Hepatocyte (in vitro differentiated cells): ENCODE measurements around the gene DUOXA1. TPM values are rescaled to one million over a fixed set of nuclear protein-coding genes. Genes with fewer than 3 reads are reported as not detected.
A peak's percentile ranks its signal among the peaks of the same experiment; 100 is the strongest.

Source experiments
- DNase-seq: peaks from one replicate; pipeline ENCODE4 v3.0.0-alpha.2; 2016; ENCODE audit warnings: low spot score
- H2AFZ ChIP-seq: fragments of 200-600 bp; sonication (generic); 2 replicates; pipeline ENCODE4 v1.6.0; 2016; ENCODE audit warnings: antibody characterized with exemption, mild to moderate bottlenecking
- H3K27ac ChIP-seq: fragments of 200-600 bp; sonication (generic); 2 replicates; pipeline ENCODE4 v1.5.1; 2016; ENCODE audit warnings: mild to moderate bottlenecking
- H3K27me3 ChIP-seq: fragments of 200-600 bp; sonication (generic); 2 replicates; pipeline ENCODE4 v1.6.1; 2016
- H3K36me3 ChIP-seq: fragments of 200-600 bp; sonication (generic); replicated peaks from 2 replicates; pipeline ENCODE4 v1.5.1; 2016; ENCODE audit warnings: low read depth; ENCODE audit not compliant: insufficient read depth
- H3K4me1 ChIP-seq: fragments of 200-600 bp; sonication (generic); 2 replicates; pipeline ENCODE4 v1.5.1; 2016; ENCODE audit warnings: mild to moderate bottlenecking, moderate library complexity; ENCODE audit not compliant: insufficient read depth
- H3K4me2 ChIP-seq: fragments of 200-600 bp; sonication (generic); 2 replicates; pipeline ENCODE4 v1.6.0; 2016
- H3K4me3 ChIP-seq: fragments of 200-600 bp; sonication (generic); 2 replicates; pipeline ENCODE4 v1.5.1; 2016; ENCODE audit warnings: mild to moderate bottlenecking
- H3K79me2 ChIP-seq: fragments of 200-600 bp; sonication (generic); 2 replicates; pipeline ENCODE4 v1.6.0; 2017; ENCODE audit warnings: mild to moderate bottlenecking
- H3K9me2 ChIP-seq: fragments of 200-600 bp; sonication (generic); replicated peaks from 2 replicates; pipeline ENCODE4 v1.6.0; 2017; ENCODE audit warnings: mild to moderate bottlenecking; ENCODE audit not compliant: insufficient read depth
- H3K9me3 ChIP-seq: fragments of 200-600 bp; sonication (generic); 2 replicates; pipeline ENCODE4 v1.5.1; 2016; ENCODE audit warnings: low read depth, mild to moderate bottlenecking
- H4K20me1 ChIP-seq: fragments of 200-600 bp; sonication (generic); 2 replicates; pipeline ENCODE4 v1.6.0; 2016; ENCODE audit warnings: mild to moderate bottlenecking; ENCODE audit not compliant: insufficient read depth, poor library complexity, severe bottlenecking
- EZH2 ChIP-seq: fragments of 200-600 bp; sonication (generic); IDR thresholded peaks from 2 replicates; pipeline ENCODE4 v1.6.1; 2016; ENCODE audit warnings: antibody characterized with exemption, mild to moderate bottlenecking, borderline replicate concordance
- EZH2phosphoT487 ChIP-seq: fragments of 200-600 bp; sonication (generic); IDR thresholded peaks from one replicate; pipeline ENCODE4 v1.6.1; 2018; ENCODE audit warnings: antibody characterized with exemption, mild to moderate bottlenecking, low read depth, moderate library complexity; ENCODE audit not compliant: unreplicated experiment, severe bottlenecking
- WGBS: methylation state at CpG from one replicate; pipeline ENCODE4 v1.1.6; 2016; ENCODE audit warnings: low lambda C conversion rate; ENCODE audit errors: missing lambda C conversion rate; 5-methylcytosine and 5-hydroxymethylcytosine counted together
- polyA plus RNA-seq: library from polyadenylated mRNA; unstranded; fragments of >200 nt; fragmentation: Nextera tagmentation; extraction: Ambion mirVana; gene quantifications from 2 replicates; pipeline ENCODE4 v1.2.1, GENCODE V29; 2016
- total RNA-seq: library from RNA; depleted of rRNA; stranded (reverse); fragments of >200 nt; gene quantifications from 2 replicates; pipeline ENCODE4 v1.2.3, GENCODE V29; 2014
- TF ChIP-seq, protein P1 (sequence below): fragments of 200-600 bp; sonication (generic); IDR thresholded peaks from 2 replicates; pipeline ENCODE4 v1.5.1; 2016; ENCODE audit warnings: antibody characterized with exemption, mild to moderate bottlenecking; ENCODE audit not compliant: poor library complexity

DUOXA1 gene
- total and polyA plus RNA-seq, 2 experiments from 2014 or later: 10.9 to 15.2 TPM

DNA sequence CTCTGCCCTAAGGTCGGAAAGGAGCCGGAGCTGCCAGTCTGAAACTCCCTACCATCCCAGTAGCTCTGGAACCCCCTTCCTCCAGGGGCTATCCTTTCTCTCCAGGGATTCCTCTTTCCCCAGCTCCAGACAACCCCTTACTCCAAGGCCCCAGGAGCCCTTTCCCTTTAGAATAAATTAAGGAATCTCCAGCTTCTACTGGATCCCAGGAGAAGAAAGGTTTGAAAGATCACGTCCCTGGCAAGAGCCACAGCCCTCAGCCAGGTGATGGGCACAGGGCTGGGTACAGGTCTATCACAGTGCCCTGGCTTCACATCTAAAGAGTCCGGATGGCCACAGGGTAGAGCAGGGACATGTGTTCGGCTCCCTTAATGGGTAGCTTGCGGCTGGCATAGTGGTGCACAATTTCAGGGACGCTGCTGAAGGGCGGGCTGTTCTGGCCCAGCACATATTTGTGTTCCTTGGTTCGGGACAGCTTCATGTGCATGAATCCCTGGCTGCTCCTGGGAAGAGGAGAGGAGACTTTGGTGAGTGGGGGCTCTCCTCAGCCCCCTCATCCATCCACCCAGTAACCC, 38.0 kb upstream of the DUOXA1 start:
- no peak for DNase-seq
- TF ChIP-seq EZH2phosphoT487 (no peak), EZH2 (no peak)
- TF ChIP-seq, protein P1, sequence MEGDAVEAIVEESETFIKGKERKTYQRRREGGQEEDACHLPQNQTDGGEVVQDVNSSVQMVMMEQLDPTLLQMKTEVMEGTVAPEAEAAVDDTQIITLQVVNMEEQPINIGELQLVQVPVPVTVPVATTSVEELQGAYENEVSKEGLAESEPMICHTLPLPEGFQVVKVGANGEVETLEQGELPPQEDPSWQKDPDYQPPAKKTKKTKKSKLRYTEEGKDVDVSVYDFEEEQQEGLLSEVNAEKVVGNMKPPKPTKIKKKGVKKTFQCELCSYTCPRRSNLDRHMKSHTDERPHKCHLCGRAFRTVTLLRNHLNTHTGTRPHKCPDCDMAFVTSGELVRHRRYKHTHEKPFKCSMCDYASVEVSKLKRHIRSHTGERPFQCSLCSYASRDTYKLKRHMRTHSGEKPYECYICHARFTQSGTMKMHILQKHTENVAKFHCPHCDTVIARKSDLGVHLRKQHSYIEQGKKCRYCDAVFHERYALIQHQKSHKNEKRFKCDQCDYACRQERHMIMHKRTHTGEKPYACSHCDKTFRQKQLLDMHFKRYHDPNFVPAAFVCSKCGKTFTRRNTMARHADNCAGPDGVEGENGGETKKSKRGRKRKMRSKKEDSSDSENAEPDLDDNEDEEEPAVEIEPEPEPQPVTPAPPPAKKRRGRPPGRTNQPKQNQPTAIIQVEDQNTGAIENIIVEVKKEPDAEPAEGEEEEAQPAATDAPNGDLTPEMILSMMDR: no peak
- H2AFZ ChIP-seq: peak overlapping the region; percentile 78
- 71% methylated on average over 9 of the region's 9 CpGs for WGBS
- peak overlapping the region; percentile 76 for H3K4me2 ChIP-seq
- no peaks in the 10 kb centered on the region for H3K27me3 ChIP-seq
- peak overlapping the region; percentile 95 for H3K27ac ChIP-seq
- H3K79me2 ChIP-seq: peaks cover 8% of the 10 kb centered on the region
- no peaks in the 10 kb centered on the region for H3K9me3 ChIP-seq
- peaks cover 24% of the 10 kb centered on the region for H3K4me1 ChIP-seq
- H3K9me2 ChIP-seq: no peaks in the 10 kb centered on the region
- H3K36me3 ChIP-seq: no peaks in the 10 kb centered on the region
- peak overlapping the region; percentile 86 for H3K4me3 ChIP-seq
- H4K20me1 ChIP-seq: no peaks in the 10 kb centered on the region

GRCh38 chr15:45166834-45167630, 37.4 kb upstream of the DUOXA1 start:
- Histone ChIP-seq H3K4me3 (peak overlapping the region; percentile 86), H4K20me1 (no peaks in the 10 kb centered on the region), H3K27ac (peak overlapping the region; percentile 95), H3K4me2 (peak overlapping the region; percentile 76), H3K9me2 (no peaks in the 10 kb centered on the region), H3K79me2 (peaks cover 8% of the 10 kb centered on the region), H3K9me3 (no peaks in the 10 kb centered on the region), H3K4me1 (peaks cover 28% of the 10 kb centered on the region), H3K27me3 (no peaks in the 10 kb centered on the region), H2AFZ (peak overlapping the region; percentile 78), H3K36me3 (no peaks in the 10 kb centered on the region)
- peak; percentile 91 for DNase-seq
- TF ChIP-seq EZH2: no peak
- TF ChIP-seq, protein P1: peak; percentile 61
- 2% methylated on average over 38 of the region's 79 CpGs for WGBS

GRCh38 chr15:45165536-45165935, 35.9 kb upstream of the DUOXA1 start:
- TF ChIP-seq, protein P1: no peak
- TF ChIP-seq EZH2phosphoT487 (no peak), EZH2 (no peak)
- DNase-seq: no peak
- H2AFZ ChIP-seq: no peak overlapping the region
- H3K4me3 ChIP-seq: no peak overlapping the region
- H3K79me2 ChIP-seq: peaks cover 8% of the 10 kb centered on the region
- no peaks in the 10 kb centered on the region for H3K27me3 ChIP-seq
- H3K9me3 ChIP-seq: no peaks in the 10 kb centered on the region
- peaks cover 28% of the 10 kb centered on the region for H3K4me1 ChIP-seq
- no peaks in the 10 kb centered on the region for H4K20me1 ChIP-seq
- no peaks in the 10 kb centered on the region for H3K9me2 ChIP-seq
- no peak overlapping the region for H3K4me2 ChIP-seq
- H3K27ac ChIP-seq: no peak overlapping the region
- H3K36me3 ChIP-seq: no peaks in the 10 kb centered on the region
- WGBS: 92% methylated on average over 5 of the region's 5 CpGs
